Measurements from ENCODE around the gene POLA2. TPM values are rescaled to one million over a fixed set of nuclear protein-coding genes. Genes with fewer than 3 reads are reported as not detected.

POLA2 gene
- total RNA-seq, 4 donors from 2014 or later, result 6.8 to 25.6 (median 13.1) TPM

- Histone ChIP-seq H3K27me3 (no peaks in the 10 kb centered on the region), H3K36me3 (peaks cover 0 to 16% (median 0%) of the 10 kb centered on the region in 3 donors), H3K4me1 (peaks cover 0 to 13% (median 6%) of the 10 kb centered on the region in 4 donors), H3K9me3 (no peaks in the 10 kb centered on the region), H3K4me3 (no peak overlapping the region), H3K27ac (no peak overlapping the region)
- no peak for TF ChIP-seq CTCF (IDR thresholded peaks at IDR 0.05)
- no peak for TF ChIP-seq POLR2A (IDR thresholded peaks at IDR 0.05)
- DNase-seq, result no peak
Observed at GRCh38 chr11:65215441-65216076, 46.2 kb upstream of the POLA2 start.

GRCh38 chr11:65216830-65217229 lies 44.9 kb upstream of the POLA2 start:
- no peaks in the 10 kb centered on the region for H3K9me3 ChIP-seq
- DNase-seq, result no peak
- no peaks in the 10 kb centered on the region for H3K27me3 ChIP-seq
- H3K4me1 ChIP-seq, result peaks cover 0 to 12% (median 5%) of the 10 kb centered on the region in 4 donors
- TF ChIP-seq POLR2A (IDR thresholded peaks at IDR 0.05) (no peak), CTCF (IDR thresholded peaks at IDR 0.05) (no peak)
- no peak overlapping the region for H3K27ac ChIP-seq
- H3K36me3 ChIP-seq, result peaks cover 0 to 4% (median 0%) of the 10 kb centered on the region in 3 donors
- no peak overlapping the region for H3K4me3 ChIP-seq

- H3K4me3 ChIP-seq, result no peak overlapping the region
- no peaks in the 10 kb centered on the region for H3K36me3 ChIP-seq
- no peak overlapping the region for H3K27ac ChIP-seq
- peaks cover 0 to 12% (median 5%) of the 10 kb centered on the region in 4 donors for H3K4me1 ChIP-seq
- no peaks in the 10 kb centered on the region for H3K9me3 ChIP-seq
- TF ChIP-seq CTCF (IDR thresholded peaks at IDR 0.05) (no peak), POLR2A (IDR thresholded peaks at IDR 0.05) (no peak)
- no peaks in the 10 kb centered on the region for H3K27me3 ChIP-seq
- DNase-seq, result peak in 1 of 3 donors; percentile 38
Observed at GRCh38 chr11:65217441-65218423, 44.0 kb upstream of the POLA2 start.

- peaks cover 0 to 9% (median 4%) of the 10 kb centered on the region in 4 donors for H3K4me1 ChIP-seq
- no peaks in the 10 kb centered on the region for H3K36me3 ChIP-seq
- no peaks in the 10 kb centered on the region for H3K27me3 ChIP-seq
- DNase-seq, result no peak
- TF ChIP-seq POLR2A (IDR thresholded peaks at IDR 0.05) (no peak), CTCF (IDR thresholded peaks at IDR 0.05) (no peak)
- H3K27ac ChIP-seq, result no peak overlapping the region
- no peaks in the 10 kb centered on the region for H3K9me3 ChIP-seq
- no peak overlapping the region for H3K4me3 ChIP-seq
Observed at GRCh38 chr11:65218446-65218845, 43.3 kb upstream of the POLA2 start.

GRCh38 chr11:65219930-65220213 lies 41.9 kb upstream of the POLA2 start:
- DNase-seq, result no peak
- Histone ChIP-seq H3K9me3 (no peaks in the 10 kb centered on the region), H3K4me3 (no peak overlapping the region), H3K27me3 (no peaks in the 10 kb centered on the region), H3K27ac (no peak overlapping the region), H3K4me1 (peaks cover 0 to 2% (median 0%) of the 10 kb centered on the region in 4 donors), H3K36me3 (no peaks in the 10 kb centered on the region)
- TF ChIP-seq POLR2A (IDR thresholded peaks at IDR 0.05) (no peak), CTCF (IDR thresholded peaks at IDR 0.05) (no peak)

Measured in Peyer's patch (tissue), 4 donors.